Measurements from ENCODE around the gene PRDM15. TPM values are rescaled to one million over a fixed set of nuclear protein-coding genes. Genes with fewer than 3 reads are reported as not detected.

PRDM15 gene
- total RNA-seq, 4 donors from 2014 or later = 11.8 to 33.7 (median 18.5) TPM

GRCh38 chr21:41750532-41751151, 128.5 kb downstream of the PRDM15 start:
- no peak for DNase-seq (ENCODE audit: low spot score in 2 of 2)
- H3K9me3 ChIP-seq = no peaks in the 10 kb centered on the region
- no peaks in the 10 kb centered on the region for H3K36me3 ChIP-seq
- TF ChIP-seq EP300 (IDR thresholded peaks at IDR 0.05) (no peak), POLR2A (IDR thresholded peaks at IDR 0.05) (no peak), CTCF (IDR thresholded peaks at IDR 0.05) (no peak)
- H3K27me3 ChIP-seq = no peaks in the 10 kb centered on the region
- no peaks in the 10 kb centered on the region for H3K4me1 ChIP-seq
- no peak overlapping the region for H3K27ac ChIP-seq
- 91 to 92% methylated on average over 16 of the region's 16 CpGs for WGBS, 2 donors
- no peak overlapping the region for H3K4me3 ChIP-seq

- no peaks in the 10 kb centered on the region for H3K4me1 ChIP-seq
- DNase-seq (ENCODE audit: low spot score in 2 of 2) = no peak
- TF ChIP-seq POLR2A (IDR thresholded peaks at IDR 0.05) (no peak), EP300 (IDR thresholded peaks at IDR 0.05) (no peak), CTCF (IDR thresholded peaks at IDR 0.05) (no peak)
- H3K27me3 ChIP-seq = no peaks in the 10 kb centered on the region
- H3K9me3 ChIP-seq = no peaks in the 10 kb centered on the region
- WGBS, 2 donors = 55 to 68% methylated on average over 7 of the region's 7 CpGs
- H3K36me3 ChIP-seq = no peaks in the 10 kb centered on the region
- no peak overlapping the region for H3K4me3 ChIP-seq
- H3K27ac ChIP-seq = no peak overlapping the region
These were observed 129.1 kb downstream of the PRDM15 start for GRCh38 chr21:41750051-41750450.

GRCh38 chr21:41749286-41749685, 129.9 kb downstream of the PRDM15 start:
- H3K27ac ChIP-seq = no peak overlapping the region
- no peaks in the 10 kb centered on the region for H3K9me3 ChIP-seq
- DNase-seq (ENCODE audit: low spot score in 2 of 2) = no peak
- no peaks in the 10 kb centered on the region for H3K27me3 ChIP-seq
- H3K4me3 ChIP-seq = no peak overlapping the region
- H3K4me1 ChIP-seq = no peaks in the 10 kb centered on the region
- 95 to 97% methylated on average over 10 of the region's 10 CpGs for WGBS, 2 donors
- TF ChIP-seq CTCF (IDR thresholded peaks at IDR 0.05) = no peak
- TF ChIP-seq EP300 (IDR thresholded peaks at IDR 0.05) = no peak
- no peak for TF ChIP-seq POLR2A (IDR thresholded peaks at IDR 0.05)
- no peaks in the 10 kb centered on the region for H3K36me3 ChIP-seq

Small RNA genes within 50 kb of the gene (small RNA-seq; reads per million reads assigned to genes)
- not detected for gene RF00334

Other genes with a start within 250 kb of the PRDM15 start
- gene RIPK4, start 112.3 kb downstream of the PRDM15 start, total RNA-seq = 1 to 10 TPM in 3 of 4 donors, under 1 TPM in 1; 0.66 to 1.6 (median 1.2) TPM
- 10 to 100 TPM; 37.5 to 63.9 (median 51.6) TPM for gene C2CD2, start 74.7 kb upstream of the PRDM15 start, total RNA-seq
- gene ZBTB21, start 131.0 kb upstream of the PRDM15 start, total RNA-seq = 10 to 100 TPM in 2 of 4 donors, 1 to 10 TPM in 2; 9.4 to 13.8 (median 10.6) TPM
- not detected for gene UMODL1, start 192.0 kb upstream of the PRDM15 start, total RNA-seq

Data from tibial nerve (tissue), 4 donors.